ENCODE measurements around the gene FKBP1B. TPM values are rescaled to one million over a fixed set of nuclear protein-coding genes. Genes with fewer than 3 reads are reported as not detected.

FKBP1B gene
- total and polyA plus RNA-seq, 2 donors (not counting 3 experiments of a cell fraction or from before 2014, with no cell fraction given), result 12.9 to 40.2 TPM

GRCh38 chr2:24050041-24050979, 769 bp downstream of the FKBP1B start:
- no peaks in the 10 kb centered on the region for H3K9me3 ChIP-seq (replicated peaks; ENCODE audit: control insufficient read depth, insufficient read depth, low read length)
- H3K27ac ChIP-seq (ENCODE audit: insufficient read depth, low read depth, low read length), result no peak overlapping the region
- dilution Hi-C loops (cut with MboI; ENCODE audit: extremely low pct_ligation_motif_present, low sequenced_read_pairs), result no loop called here

More at GRCh38 chr2:24050041-24050979, 769 bp downstream of the FKBP1B start:
- H3K9me1 ChIP-seq (replicated peaks; ENCODE audit: control insufficient read depth, extremely low read depth, insufficient read depth, low read length), result no peaks in the 10 kb centered on the region
- TF ChIP-seq MYC (IDR thresholded peaks at IDR 0.05; ENCODE audit: low read depth, low read length) (no peak), MAX (IDR thresholded peaks at IDR 0.05; ENCODE audit: insufficient read depth, insufficient read length) (no peak), CTCF (IDR thresholded peaks at IDR 0.05; ENCODE audit: extremely low read depth in 1 of 2, insufficient read depth in 1 of 2, low read depth in 1 of 2, low read length in 2 of 2) (no peak), FOS (IDR thresholded peaks at IDR 0.05; ENCODE audit: borderline replicate concordance, insufficient read depth, low read length) (no peak), GATA2 (IDR thresholded peaks at IDR 0.05; ENCODE audit: insufficient read depth, insufficient read length, low read depth, low read length) (no peak), EZH2 (IDR thresholded peaks at IDR 0.05; ENCODE audit: borderline replicate concordance, low read depth, low read length, severe bottlenecking) (no peak), POLR2A (IDR thresholded peaks at IDR 0.05; ENCODE audit: low read depth, low read length) (no peak), POLR2AphosphoS5 (IDR thresholded peaks at IDR 0.05; ENCODE audit: insufficient read depth, low read depth, low read length) (no peak), JUN (IDR thresholded peaks at IDR 0.05; ENCODE audit: borderline replicate concordance, insufficient read depth, insufficient read length, low read depth) (no peak)
- FAIRE-seq (peak; percentile 4), DNase-seq (ENCODE audit: low read depth, low spot score) (peak; percentile 21)
- peaks cover 11% of the 10 kb centered on the region for H3K79me2 ChIP-seq (ENCODE audit: control insufficient read depth, insufficient read depth, low read length)
- H2AFZ ChIP-seq (ENCODE audit: low read depth, low read length), result peak overlapping the region; percentile 77
- no peaks in the 10 kb centered on the region for H3K36me3 ChIP-seq (ENCODE audit: control insufficient read depth in 2 of 2, extremely low read depth in 1 of 2, insufficient read depth in 2 of 2, low read length in 2 of 2)
- H3K9ac ChIP-seq (replicated peaks; ENCODE audit: extremely low read depth, insufficient read depth, low read length), result peak overlapping the region; percentile 41
- no peaks in the 10 kb centered on the region for H4K20me1 ChIP-seq (replicated peaks; ENCODE audit: control insufficient read depth, extremely low read depth, insufficient read depth, low read length)
- peak overlapping the region; percentile 60 for H3K4me2 ChIP-seq (ENCODE audit: insufficient read depth, low read length)
- peaks cover 23% of the 10 kb centered on the region for H3K4me1 ChIP-seq (ENCODE audit: control insufficient read depth, extremely low read depth, insufficient read depth, low read length)
- no peaks in the 10 kb centered on the region for H3K27me3 ChIP-seq (ENCODE audit: control insufficient read depth in 2 of 2, insufficient read depth in 2 of 2, low read length in 2 of 2)
- POLR2A ChIA-PET, result interaction anchor here (0.9 to 1.0 kb wide), 2 partner anchors 33 to 123 kb away, joined by 3 read pairs; partner anchors contain the start of gene ATAD2B
- BruUV-seq (replicated peaks), result TSS peak; percentile 11
- CTCF ChIA-PET, result interaction anchor here (1.0 to 2.7 kb wide), 6 partner anchors 9 to 226 kb away, joined by 3 to 8 read pairs (median 3); partner anchors contain the start of genes ATAD2B and TP53I3
- H3K4me3 ChIP-seq (replicated peaks in 1 of 3; ENCODE audit: insufficient read depth in 1 of 3, low read depth in 1 of 3, low read length in 3 of 3), result peak overlapping the region; percentile 75 to 93 (median 77)
- intact Hi-C loops (cut with micrococcal nuclease), result no loop called here
